K562 (cell line): ENCODE results near the gene POLR2B. TPM values are rescaled to one million over a fixed set of nuclear protein-coding genes. Genes with fewer than 3 reads are reported as not detected.

Source experiments
- ATAC-seq: fragments of 200-7000 bp; cut with Tn5 transposase; 3 replicates; pipeline ENCODE4 v1.9.1; 2020; ENCODE audit warnings: moderate library complexity
- BruUV-seq: library from RNA; stranded (reverse); fragments of 400-500 nt; replicated peaks from 2 replicates; lab custom pipeline; 2021; lab: Mats Ljungman, UMichigan
- CTCF ChIA-PET: fragments of 300-600 bp; formaldehyde crosslinking; extraction: SDS; loops from one replicate; lab custom pipeline; 2021; ENCODE audit warnings: low intra/inter-chr PET ratio; lab: Yijun Ruan, JAX
- POLR2A ChIA-PET: fragments of 300-600, 350-650 bp; sonication (Branson Sonifier 250); formaldehyde crosslinking; extraction: SDS; loops from one replicate; lab custom pipeline; 2021; ENCODE audit warnings: antibody characterized with exemption, inconsistent platforms; lab: Yijun Ruan, JAX
- DNase-seq, 4 experiments: peaks; one replicate each; pipeline versions ENCODE4 v3.0.0 to v3.0.0-alpha.2; 2011 to 2018; ENCODE audit warnings: low spot score in 3 of 4, mixed read lengths in 3 of 4; ENCODE audit errors: extremely low read depth in 1 of 4
- FAIRE-seq: peaks from 2 replicates; lab custom pipeline; 2011; peaks lifted over from hg19 to GRCh38; lab: Jason Lieb, UNC
- H2AFZ ChIP-seq: 2 replicates; pipeline ENCODE4 v1.6.0; 2011; ENCODE audit warnings: low read depth, low read length, control low read depth, inconsistent platforms
- H3K27ac ChIP-seq: fragments of 200-600 bp; 3 replicates; pipeline ENCODE4 v1.8.0; 2011; ENCODE audit warnings: low read depth, mild to moderate bottlenecking, control low read depth, inconsistent platforms, low read length, moderate library complexity, mixed read lengths; ENCODE audit errors: extremely low read depth
- H3K27me3 ChIP-seq, 2 experiments: fragments of 300-600 bp in 1 of 2; 2 replicates in 1 of 2; 3 replicates in 1 of 2; pipeline versions ENCODE4 v1.6.0 to v1.8.0; 2011; ENCODE audit warnings: inconsistent platforms in 2 of 2, low read length in 2 of 2, mild to moderate bottlenecking in 1 of 2, mixed read lengths in 1 of 2, moderate library complexity in 1 of 2; ENCODE audit not compliant: control insufficient read depth in 2 of 2, insufficient read depth in 2 of 2
- H3K36me3 ChIP-seq: fragments of 300-600 bp; 3 replicates; pipeline ENCODE4 v1.8.0; 2011; ENCODE audit warnings: mild to moderate bottlenecking, low read length, inconsistent platforms; ENCODE audit not compliant: control insufficient read depth, insufficient read depth
- H3K4me1 ChIP-seq, 2 experiments: fragments of 200-600 bp in 1 of 2; replicated peaks in 1 of 2; 2 replicates in 1 of 2; 3 replicates in 1 of 2; pipeline versions ENCODE4 v1.5.1 to v1.8.0; 2011; ENCODE audit warnings: inconsistent platforms in 2 of 2, low read length in 2 of 2, mild to moderate bottlenecking in 1 of 2, mixed read lengths in 1 of 2, moderate library complexity in 1 of 2; ENCODE audit not compliant: control insufficient read depth in 2 of 2, insufficient read depth in 2 of 2
- H3K4me2 ChIP-seq: 2 replicates; pipeline ENCODE4 v1.6.1; 2011; ENCODE audit warnings: low read length, control low read depth, inconsistent platforms, mixed read lengths; ENCODE audit not compliant: insufficient read depth
- H3K4me3 ChIP-seq: fragments of 200-600 bp; sonication (generic), shearing (Covaris generic); 2 replicates; pipeline ENCODE4 v1.5.1; 2016; ENCODE audit warnings: control low read depth, inconsistent platforms
- H3K79me2 ChIP-seq: fragments of 200-600 bp; 3 replicates; pipeline ENCODE4 v1.8.0; 2011; ENCODE audit warnings: low read length, inconsistent platforms; ENCODE audit not compliant: control insufficient read depth, insufficient read depth
- H3K9ac ChIP-seq, 2 experiments: 2 replicates each; pipeline versions ENCODE4 v1.6.0 to v1.6.1; 2011; ENCODE audit warnings: low read depth in 2 of 2, low read length in 2 of 2, control low read depth in 1 of 2, inconsistent platforms in 1 of 2, mild to moderate bottlenecking in 1 of 2, mixed read lengths in 1 of 2; ENCODE audit not compliant: insufficient read depth in 1 of 2
- H3K9me1 ChIP-seq: one replicate; pipeline ENCODE4 v1.6.0; 2011; ENCODE audit warnings: inconsistent platforms, mild to moderate bottlenecking, low read length, moderate library complexity; ENCODE audit not compliant: control insufficient read depth, insufficient read depth
- H3K9me3 ChIP-seq: replicated peaks from 2 replicates; pipeline ENCODE4 v1.5.1; 2011; ENCODE audit warnings: low read depth, low read length, inconsistent platforms; ENCODE audit not compliant: control insufficient read depth, insufficient read depth
- H4K20me1 ChIP-seq: replicated peaks from 2 replicates; pipeline ENCODE4 v1.6.1; 2011; ENCODE audit warnings: low read length, inconsistent platforms, mixed read lengths; ENCODE audit not compliant: control insufficient read depth, insufficient read depth
- E2F6 ChIP-seq, 2 experiments: IDR thresholded peaks; 2 replicates each; pipeline ENCODE4 v1.6.1; 2011; ENCODE audit warnings: borderline replicate concordance in 1 of 2, control low read depth in 1 of 2, low read depth in 1 of 2, low read length in 1 of 2, mild to moderate bottlenecking in 1 of 2, mixed read lengths in 1 of 2, moderate library complexity in 1 of 2; ENCODE audit not compliant: insufficient read depth in 1 of 2, insufficient read length in 1 of 2, poor library complexity in 1 of 2, severe bottlenecking in 1 of 2; ENCODE audit errors: extremely low read depth in 1 of 2
- ELF1 ChIP-seq: fragments of 200-800 bp; sonication (Bioruptor generic); IDR thresholded peaks from 2 replicates; pipeline ENCODE4 v1.6.1; 2016; ENCODE audit warnings: missing genetic modification characterization, missing compliant biosample characterization
- ETV6 ChIP-seq, 3 experiments: fragments of 150-350 bp in 1 of 3; sonication (generic) in 1 of 3; formaldehyde crosslinking in 1 of 3; IDR thresholded peaks; 2 replicates each; pipeline versions ENCODE4 v1.6.1 to v1.8.0; 2014 to 2022; ENCODE audit warnings: borderline replicate concordance in 2 of 3, low read depth in 2 of 3, antibody characterized with exemption in 1 of 3, low read length in 1 of 3, mild to moderate bottlenecking in 1 of 3, missing genetic modification reagents in 1 of 3
- HEY1 ChIP-seq: fragments of 250-450 bp; sonication (Bioruptor Pico); IDR thresholded peaks from 2 replicates; pipeline ENCODE4 v1.5.0; 2020; ENCODE audit warnings: mild to moderate bottlenecking, moderate library complexity, borderline replicate concordance
- JUNB ChIP-seq: fragments of 450-650 bp; formaldehyde crosslinking; conservative IDR thresholded peaks from 2 replicates; pipeline ENCODE4 v1.4.0; 2020; ENCODE audit warnings: mild to moderate bottlenecking
- KDM4B ChIP-seq, 2 experiments: fragments of 450-650 bp in 1 of 2; sonication (generic) in 1 of 2; IDR thresholded peaks; 2 replicates each; pipeline ENCODE4 v1.6.1; 2016 to 2017; ENCODE audit warnings: borderline replicate concordance in 2 of 2, antibody characterized with exemption in 1 of 2, low read depth in 1 of 2, mild to moderate bottlenecking in 1 of 2
- NR0B1 ChIP-seq: fragments of 450-650 bp; IDR thresholded peaks from one replicate; pipeline ENCODE4 v1.6.1; 2018; ENCODE audit warnings: mild to moderate bottlenecking, moderate library complexity; ENCODE audit not compliant: partially characterized antibody
- RBM14 ChIP-seq: fragments of 200-400 bp; formaldehyde crosslinking; IDR thresholded peaks from 2 replicates; pipeline ENCODE4 v1.6.1; 2018; ENCODE audit warnings: low read depth, mild to moderate bottlenecking, low read length, moderate library complexity, borderline replicate concordance; ENCODE audit not compliant: insufficient read depth
- SREBF2 ChIP-seq: sonication (generic); formaldehyde crosslinking; IDR thresholded peaks from 2 replicates; pipeline ENCODE4 v1.4.0; 2020; ENCODE audit warnings: mild to moderate bottlenecking, missing genetic modification reagents
- TBP ChIP-seq: optimal IDR thresholded peaks from 2 replicates; pipeline ENCODE3; 2011; ENCODE audit warnings: low read depth, low read length, improper control_type of control experiment
- TEAD4 ChIP-seq, 2 experiments: sonication (generic) in 1 of 2; formaldehyde crosslinking in 1 of 2; IDR thresholded peaks; 2 replicates each; pipeline versions ENCODE4 v1.6.1 to v1.8.0; 2012 to 2022; ENCODE audit warnings: borderline replicate concordance in 1 of 2, inconsistent platforms in 1 of 2, low read length in 1 of 2, mild to moderate bottlenecking in 1 of 2, missing genetic modification reagents in 1 of 2
- WHSC1 ChIP-seq: IDR thresholded peaks from one replicate; pipeline ENCODE4 v1.6.1; 2012; ENCODE audit warnings: low read length, control low read depth, inconsistent platforms
- ZNF445 ChIP-seq: fragments of 250-450 bp; sonication (Bioruptor Pico); IDR thresholded peaks from 2 replicates; pipeline ENCODE4 v1.4.0; 2020; ENCODE audit warnings: low read depth, mild to moderate bottlenecking, moderate library complexity
- ZZZ3 ChIP-seq: fragments of 450-650 bp; IDR thresholded peaks from 2 replicates; pipeline ENCODE4 v1.6.1; 2016; ENCODE audit warnings: antibody characterized with exemption, mild to moderate bottlenecking, moderate library complexity
- WGBS: fragments of 100-300 bp; shearing (Covaris generic); methylation state at CpG from one replicate; pipeline ENCODE4 v1.1.6; 2016; ENCODE audit warnings: low coverage, mixed read lengths; ENCODE audit not compliant: insufficient coverage; ENCODE audit errors: missing lambda C conversion rate; 5-methylcytosine and 5-hydroxymethylcytosine counted together
- in situ Hi-C: fragments of 300-500 bp; cut with MboI; formaldehyde crosslinking; loops from 4 replicates; pipeline ENCODE4 v1.15.0; 2018; ENCODE audit warnings: inconsistent platforms, mixed read lengths
- intact Hi-C: fragments of 100-400 bp; cut with micrococcal nuclease; formaldehyde crosslinking; loops from 2 replicates; pipeline ENCODE4 v1.14.2; 2022
- polyA plus RNA-seq, 8 experiments: library from polyadenylated mRNA; depleted of rRNA in 4 of 8; stranded (reverse) in 5 of 8; unstranded in 3 of 8; fragments of >200 nt; fragmentation: Nextera tagmentation in 2 of 8; fragmentation: Illumina TruSeq in 1 of 8; extraction: Ambion mirVana in 2 of 8; extraction: Trizol in 1 of 8; gene quantifications; 2 replicates each; pipeline versions ENCODE4 v1.2.1 to v1.2.3, GENCODE V29; 2011 to 2014; ENCODE audit warnings: inconsistent platforms in 1 of 8, missing spikeins in 1 of 8
- total RNA-seq, 7 experiments: library from RNA; depleted of rRNA in 6 of 7; stranded (reverse); fragments of >200 nt in 6 of 7; fragmentation: Illumina TruSeq in 2 of 7; extraction: Trizol in 2 of 7; gene quantifications; 2 replicates each; pipeline versions ENCODE4 v1.2.1 to v1.2.3, GENCODE V29; 2011 to 2021; ENCODE audit warnings: low replicate concordance in 1 of 7

The POLR2B gene
- total and polyA plus RNA-seq, 9 of the 15 experiments (the other 6 are each of a cell fraction or from before 2014, with no cell fraction given): 60.9 to 208 (median 142) TPM

- TF ChIP-seq RBM14: no peak
- no peak for TF ChIP-seq E2F6 (IDR thresholded peaks at IDR 0.05; ENCODE audit: borderline replicate concordance in 1 of 2, extremely low read depth in 1 of 2, insufficient read depth in 1 of 2, insufficient read length in 1 of 2, low read depth in 1 of 2, low read length in 1 of 2, poor library complexity in 1 of 2, severe bottlenecking in 1 of 2)
These were observed 96.7 kb downstream of the POLR2B start (continued) for GRCh38 chr4:57075367-57075766.

- intact Hi-C loops: no loop called here
- H3K4me3 ChIP-seq: no peak overlapping the region
- in situ Hi-C loops: no loop called here
- no peak for FAIRE-seq
- no TSS peak for BruUV-seq
- DNase-seq: no peak
- H3K4me2 ChIP-seq: no peak overlapping the region
- 0% methylated on average over 4 of the region's 4 CpGs for WGBS
- H2AFZ ChIP-seq: no peak overlapping the region
- peaks cover 0 to 4% of the 10 kb centered on the region in 2 experiments; a peak in 1 of 5 replicates for H3K27me3 ChIP-seq
- H3K9me3 ChIP-seq: no peaks in the 10 kb centered on the region
- no peak for ATAC-seq
- H3K9ac ChIP-seq: no peak overlapping the region
- TF ChIP-seq ELF1 (tag) (no peak), WHSC1 (no peak), NR0B1 (no peak), KDM4B (IDR thresholded peaks at IDR 0.05; ENCODE audit: borderline replicate concordance in 2 of 2, low read depth in 1 of 2) (no peak), ETV6 (IDR thresholded peaks at IDR 0.05; ENCODE audit: borderline replicate concordance in 1 of 2, low read depth in 2 of 2, low read length in 1 of 2) (no peak), ETV6 (CRISPR knock-in tag; IDR thresholded peaks at IDR 0.05; ENCODE audit: borderline replicate concordance) (no peak), TBP (no peak), ZNF445 (CRISPR knock-in tag) (no peak), HEY1 (no peak), SREBF2 (CRISPR knock-in tag) (no peak), JUNB (CRISPR knock-in tag) (no peak), TEAD4 (IDR thresholded peaks at IDR 0.05; ENCODE audit: low read length) (no peak), TEAD4 (CRISPR knock-in tag; IDR thresholded peaks at IDR 0.05; ENCODE audit: borderline replicate concordance) (no peak), ZZZ3 (no peak)
- ChIA-PET POLR2A (no interaction called here), CTCF (no interaction called here)
- H4K20me1 ChIP-seq: no peaks in the 10 kb centered on the region
- H3K36me3 ChIP-seq: no peaks in the 10 kb centered on the region
- H3K27ac ChIP-seq: no peak overlapping the region
- no peaks in the 10 kb centered on the region for H3K4me1 ChIP-seq
- H3K9me1 ChIP-seq: no peaks in the 10 kb centered on the region
- H3K79me2 ChIP-seq: no peaks in the 10 kb centered on the region
These were observed 98.0 kb downstream of the POLR2B start for GRCh38 chr4:57076646-57077045.
